Sigmoid colon (tissue), 7 donors: ENCODE results near the gene S1PR3. TPM values are rescaled to one million over a fixed set of nuclear protein-coding genes. Genes with fewer than 3 reads are reported as not detected.

Experiments
- DNase-seq: peaks from one replicate; pipeline ENCODE4 v3.0.0-alpha.2; 2019
- H3K27ac ChIP-seq, 4 donors: fragments of 200-600 bp; sonication (generic); one replicate each; pipeline ENCODE4 v1.5.1; 2016 to 2019; ENCODE audit warnings: mild to moderate bottlenecking in 1 of 4
- H3K27me3 ChIP-seq, 3 donors: fragments of 200-600 bp; sonication (generic); one replicate each; pipeline ENCODE4 v1.5.1; 2019; ENCODE audit warnings: mild to moderate bottlenecking in 1 of 3
- H3K36me3 ChIP-seq, 4 donors: fragments of 200-600 bp; sonication (generic); one replicate each; pipeline ENCODE4 v1.5.1; 2016 to 2019
- H3K4me1 ChIP-seq, 4 donors: fragments of 200-600 bp; sonication (generic); one replicate each; pipeline ENCODE4 v1.5.1; 2017 to 2019
- H3K4me3 ChIP-seq, 4 donors: fragments of 200-600 bp; sonication (generic); one replicate each; pipeline ENCODE4 v1.5.1; 2017 to 2019; ENCODE audit warnings: mild to moderate bottlenecking in 2 of 4, moderate library complexity in 1 of 4
- H3K9me3 ChIP-seq, 4 donors: fragments of 200-600 bp in 3 of 4; sonication (generic) in 3 of 4; one replicate each; pipeline versions ENCODE4 v1.5.1 to v1.6.1; 2013 to 2019
- CTCF ChIP-seq, 4 experiments: fragments of 450-650 bp in 3 of 4; fragments of 200-600 bp in 1 of 4; IDR thresholded peaks; one replicate each; pipeline ENCODE4 v1.5.1; 2016 to 2019; ENCODE audit warnings: antibody characterized with exemption in 4 of 4, mild to moderate bottlenecking in 3 of 4, moderate library complexity in 2 of 4
- EP300 ChIP-seq, 4 donors: sonication (generic); formaldehyde crosslinking; IDR thresholded peaks; one replicate each; pipeline ENCODE4 v1.6.1; 2017; ENCODE audit warnings: antibody characterized with exemption in 4 of 4
- POLR2A ChIP-seq, 2 donors: fragments of 450-650 bp; IDR thresholded peaks; one replicate each; pipeline ENCODE4 v1.6.1; 2016; ENCODE audit warnings: antibody characterized with exemption in 2 of 2, mild to moderate bottlenecking in 2 of 2, moderate library complexity in 2 of 2
- POLR2AphosphoS5 ChIP-seq, 4 donors: sonication (generic); formaldehyde crosslinking; IDR thresholded peaks; one replicate each; pipeline ENCODE4 v1.6.1; 2017; ENCODE audit warnings: antibody characterized with exemption in 4 of 4
- WGBS, 2 donors: extraction: QIAGEN DNeasy Blood & Tissue Kit; methylation state at CpG; one replicate each; pipeline ENCODE4 v1.1.7; 2013; 5-methylcytosine and 5-hydroxymethylcytosine counted together
- intact Hi-C: fragments of 100-400 bp; cut with DNase I; formaldehyde crosslinking; loops from one replicate; pipeline ENCODE4 v1.15.1; 2023
- polyA plus RNA-seq, 3 donors: library from polyadenylated mRNA; stranded (reverse); fragments of 200-250 nt; gene quantifications; one replicate each; pipeline ENCODE4 v1.2.3, GENCODE V29; 2013
- total RNA-seq, 4 donors: library from RNA; depleted of rRNA; stranded (reverse); fragments of >200 nt; gene quantifications; one replicate each; pipeline ENCODE4 v1.1.0, GENCODE V29; 2016
- donor health status: healthy with polysubstance abuse.
- donor health status: Bipolar disorder and iron deficiency.
- donor health status: healthy.

S1PR3 gene
- total and polyA plus RNA-seq, 7 donors: 0.23 to 33.0 (median 10.4) TPM

GRCh38 chr9:89037891-89038290, 46.6 kb downstream of the S1PR3 start:
- no peak for TF ChIP-seq EP300 (IDR thresholded peaks at IDR 0.05)
- TF ChIP-seq POLR2AphosphoS5 (IDR thresholded peaks at IDR 0.05): no peak
- no peak for TF ChIP-seq POLR2A (IDR thresholded peaks at IDR 0.05)
- TF ChIP-seq CTCF (IDR thresholded peaks at IDR 0.05): no peak
- 73 to 85% methylated on average over 9 of the region's 9 CpGs for WGBS, 2 donors
- no peaks in the 10 kb centered on the region for H3K36me3 ChIP-seq
- intact Hi-C loops: no loop called here
- DNase-seq: no peak
- no peaks in the 10 kb centered on the region for H3K27me3 ChIP-seq
- peak overlapping the region in 1 of 4 donors; percentile 3 for H3K27ac ChIP-seq
- H3K4me1 ChIP-seq: peaks cover 0 to 8% (median 0%) of the 10 kb centered on the region in 4 donors
- no peak overlapping the region for H3K4me3 ChIP-seq
- H3K9me3 ChIP-seq: no peaks in the 10 kb centered on the region

GRCh38 chr9:89038382-89039103, 47.3 kb downstream of the S1PR3 start:
- WGBS, 2 donors: 83% methylated on average over 5 of the region's 5 CpGs
- Histone ChIP-seq H3K4me1 (peaks cover 0 to 8% (median 0%) of the 10 kb centered on the region in 4 donors), H3K36me3 (no peaks in the 10 kb centered on the region), H3K9me3 (no peaks in the 10 kb centered on the region), H3K27me3 (no peaks in the 10 kb centered on the region), H3K27ac (peak overlapping the region in 2 of 4 donors; percentile 20 to 33), H3K4me3 (no peak overlapping the region)
- intact Hi-C loops: no loop called here
- TF ChIP-seq CTCF (IDR thresholded peaks at IDR 0.05): no peak
- peak in 1 of 4 donors; percentile 55 for TF ChIP-seq POLR2AphosphoS5 (IDR thresholded peaks at IDR 0.05)
- no peak for TF ChIP-seq EP300 (IDR thresholded peaks at IDR 0.05)
- no peak for DNase-seq

GRCh38 chr9:89039104-89039465, 47.8 kb downstream of the S1PR3 start:
- 93 to 96% methylated on average over 4 of the region's 4 CpGs for WGBS, 2 donors
- DNase-seq: no peak
- Histone ChIP-seq H3K27ac (peak overlapping the region in 2 of 4 donors; percentile 20 to 33), H3K36me3 (no peaks in the 10 kb centered on the region), H3K9me3 (no peaks in the 10 kb centered on the region), H3K4me3 (no peak overlapping the region), H3K27me3 (no peaks in the 10 kb centered on the region), H3K4me1 (peaks cover 0 to 8% (median 0%) of the 10 kb centered on the region in 4 donors)
- intact Hi-C loops: no loop called here
- TF ChIP-seq EP300 (IDR thresholded peaks at IDR 0.05): no peak
- TF ChIP-seq POLR2A (IDR thresholded peaks at IDR 0.05): no peak
- TF ChIP-seq CTCF (IDR thresholded peaks at IDR 0.05): no peak
- TF ChIP-seq POLR2AphosphoS5 (IDR thresholded peaks at IDR 0.05): no peak

GRCh38 chr9:89039664-89040063, 48.4 kb downstream of the S1PR3 start:
- no peak for DNase-seq
- intact Hi-C loops: no loop called here
- Histone ChIP-seq H3K27me3 (no peaks in the 10 kb centered on the region), H3K27ac (no peak overlapping the region), H3K36me3 (no peaks in the 10 kb centered on the region), H3K9me3 (no peaks in the 10 kb centered on the region), H3K4me1 (peaks cover 0 to 8% (median 0%) of the 10 kb centered on the region in 4 donors), H3K4me3 (no peak overlapping the region)
- 94 to 98% methylated on average over 2 of the region's 2 CpGs for WGBS, 2 donors
- TF ChIP-seq POLR2AphosphoS5 (IDR thresholded peaks at IDR 0.05) (no peak), POLR2A (IDR thresholded peaks at IDR 0.05) (no peak), EP300 (IDR thresholded peaks at IDR 0.05) (no peak), CTCF (IDR thresholded peaks at IDR 0.05) (no peak)

GRCh38 chr9:89042984-89043383, 51.7 kb downstream of the S1PR3 start:
- TF ChIP-seq CTCF (IDR thresholded peaks at IDR 0.05): no peak
- no peak for TF ChIP-seq EP300 (IDR thresholded peaks at IDR 0.05)
- no peak for TF ChIP-seq POLR2A (IDR thresholded peaks at IDR 0.05)
- no peak for TF ChIP-seq POLR2AphosphoS5 (IDR thresholded peaks at IDR 0.05)
- Histone ChIP-seq H3K4me3 (no peak overlapping the region), H3K27ac (no peak overlapping the region), H3K36me3 (no peaks in the 10 kb centered on the region), H3K27me3 (no peaks in the 10 kb centered on the region), H3K9me3 (no peaks in the 10 kb centered on the region), H3K4me1 (peaks cover 0 to 8% (median 1%) of the 10 kb centered on the region in 4 donors)
- WGBS, 2 donors: 87 to 91% methylated on average over 9 of the region's 9 CpGs
- intact Hi-C loops: no loop called here
- no peak for DNase-seq
